H1 (cell line): ENCODE results near the gene GRK5. TPM values are rescaled to one million over a fixed set of nuclear protein-coding genes. Genes with fewer than 3 reads are reported as not detected.

Experiments
- CTCF ChIA-PET: fragments of 300-600 bp; sonication (Branson Sonifier 250); formaldehyde crosslinking; loops from one replicate; lab custom pipeline; 2021; ENCODE audit not compliant: partially characterized antibody; lab: Charles Lee
- POLR2A ChIA-PET: fragments of 300-600 bp; sonication (Branson Sonifier 250); formaldehyde crosslinking; loops from one replicate; lab custom pipeline; 2021; ENCODE audit warnings: inconsistent platforms; ENCODE audit not compliant: partially characterized antibody; lab: Charles Lee
- DNase-seq, 2 experiments: peaks; one replicate each; pipeline versions ENCODE4 v3.0.0 to v3.0.0-alpha.2; 2010 to 2022; ENCODE audit warnings: low spot score in 2 of 2, low read depth in 1 of 2, mixed read lengths in 1 of 2
- FAIRE-seq: peaks from 2 replicates; lab custom pipeline; 2011; peaks lifted over from hg19 to GRCh38; lab: Jason Lieb, UNC
- H2AFZ ChIP-seq: 2 replicates; pipeline ENCODE4 v1.8.1; 2012; ENCODE audit warnings: low read length, inconsistent platforms
- H2AK5ac ChIP-seq: 2 replicates; pipeline ENCODE4 v1.6.1; 2013; ENCODE audit warnings: low read depth, low read length
- H2BK120ac ChIP-seq: replicated peaks from 2 replicates; pipeline ENCODE3; 2013; ENCODE audit warnings: low read depth, low read length, inconsistent platforms
- H2BK12ac ChIP-seq: 2 replicates; pipeline ENCODE4 v1.6.1; 2013; ENCODE audit warnings: low read depth, low read length
- H2BK15ac ChIP-seq: 2 replicates; pipeline ENCODE4 v1.6.1; 2013; ENCODE audit warnings: low read length
- H2BK20ac ChIP-seq: 2 replicates; pipeline ENCODE4 v1.6.1; 2013; ENCODE audit warnings: low read length
- H2BK5ac ChIP-seq: 2 replicates; pipeline ENCODE4 v1.6.1; 2013; ENCODE audit warnings: low read depth, low read length
- H3K14ac ChIP-seq: 2 replicates; pipeline ENCODE4 v1.6.1; 2013; ENCODE audit warnings: inconsistent platforms; ENCODE audit not compliant: insufficient read length
- H3K18ac ChIP-seq: 2 replicates; pipeline ENCODE4 v1.6.1; 2013; ENCODE audit warnings: low read length; ENCODE audit errors: extremely low read depth
- H3K23ac ChIP-seq: 2 replicates; pipeline ENCODE4 v1.6.1; 2013; ENCODE audit warnings: inconsistent platforms; ENCODE audit not compliant: insufficient read length
- H3K23me2 ChIP-seq: 2 replicates; pipeline ENCODE4 v1.6.1; 2013; ENCODE audit warnings: low read depth, low read length
- H3K27ac ChIP-seq: 2 replicates; pipeline ENCODE4 v1.6.1; 2011; ENCODE audit warnings: low read depth, low read length, inconsistent platforms
- H3K27me3 ChIP-seq, 4 experiments: replicated peaks in 1 of 4; 1 replicate in 1 of 4; 2 replicates in 3 of 4; pipeline versions ENCODE4 v1.6.1 to v1.8.1; 2011 to 2013; ENCODE audit warnings: low read length in 3 of 4, mild to moderate bottlenecking in 3 of 4, inconsistent platforms in 2 of 4, mixed read lengths in 2 of 4, moderate library complexity in 1 of 4; ENCODE audit not compliant: control insufficient read depth in 3 of 4, insufficient read depth in 3 of 4; ENCODE audit errors: extremely low read depth in 1 of 4
- H3K36me3 ChIP-seq, 4 experiments: 2 replicates each; pipeline versions ENCODE4 v1.6.1 to v1.8.1; 2011 to 2013; ENCODE audit warnings: mild to moderate bottlenecking in 4 of 4, low read length in 3 of 4, moderate library complexity in 2 of 4, control low read depth in 1 of 4, inconsistent platforms in 1 of 4; ENCODE audit not compliant: insufficient read depth in 4 of 4, control insufficient read depth in 2 of 4
- H3K4ac ChIP-seq: replicated peaks from 2 replicates; pipeline ENCODE3; 2013; ENCODE audit warnings: low read length, low read depth, mixed read lengths, inconsistent platforms; ENCODE audit not compliant: insufficient read length
- H3K4me1 ChIP-seq, 4 experiments: replicated peaks in 1 of 4; 1 replicate in 1 of 4; 2 replicates in 3 of 4; pipeline versions ENCODE4 v1.6.1 to v1.8.1; 2011 to 2013; ENCODE audit warnings: low read length in 3 of 4, inconsistent platforms in 2 of 4, mixed read lengths in 1 of 4; ENCODE audit not compliant: insufficient read depth in 4 of 4, control insufficient read depth in 3 of 4
- H3K4me2 ChIP-seq, 2 experiments: 2 replicates each; pipeline versions ENCODE4 v1.6.1 to v1.8.1; 2011 to 2013; ENCODE audit warnings: low read depth in 2 of 2, low read length in 2 of 2, control low read depth in 1 of 2, inconsistent platforms in 1 of 2, mild to moderate bottlenecking in 1 of 2; ENCODE audit not compliant: insufficient read depth in 1 of 2
- H3K4me3 ChIP-seq, 4 experiments: fragments of 200-600, 300-600 bp in 1 of 4; sonication (generic), shearing (Covaris generic), sonication (Bioruptor Twin) in 1 of 4; 2 replicates each; pipeline versions ENCODE4 v1.5.1 to v1.8.1; 2011 to 2016; ENCODE audit warnings: low read length in 4 of 4, low read depth in 3 of 4, control low read depth in 2 of 4, inconsistent platforms in 2 of 4, mild to moderate bottlenecking in 2 of 4, mixed read lengths in 1 of 4, moderate library complexity in 1 of 4; ENCODE audit not compliant: insufficient read depth in 2 of 4; ENCODE audit errors: extremely low read depth in 1 of 4
- H3K56ac ChIP-seq: replicated peaks from 2 replicates; pipeline ENCODE3; 2013; ENCODE audit warnings: low read depth, mild to moderate bottlenecking, mixed read lengths, low read length, inconsistent platforms; ENCODE audit not compliant: insufficient read length
- H3K79me1 ChIP-seq: 2 replicates; pipeline ENCODE4 v1.6.1; 2013; ENCODE audit warnings: low read depth, low read length, control low read depth
- H3K79me2 ChIP-seq, 2 experiments: 2 replicates each; pipeline versions ENCODE4 v1.6.1 to v1.8.1; 2012 to 2013; ENCODE audit warnings: low read length in 2 of 2, mild to moderate bottlenecking in 2 of 2, inconsistent platforms in 1 of 2; ENCODE audit not compliant: insufficient read depth in 2 of 2, control insufficient read depth in 1 of 2
- H3K9ac ChIP-seq, 4 experiments: replicated peaks in 1 of 4; 1 replicate in 1 of 4; 2 replicates in 3 of 4; pipeline versions ENCODE4 v1.6.1 to v1.8.1; 2011 to 2013; ENCODE audit warnings: low read depth in 3 of 4, low read length in 3 of 4, control low read depth in 2 of 4, mild to moderate bottlenecking in 2 of 4, moderate library complexity in 2 of 4, inconsistent platforms in 1 of 4; ENCODE audit errors: extremely low read depth in 1 of 4
- H3K9me3 ChIP-seq, 2 experiments: 2 replicates each; pipeline versions ENCODE4 v1.6.1 to v1.8.1; 2012 to 2013; ENCODE audit warnings: mild to moderate bottlenecking in 2 of 2, moderate library complexity in 2 of 2, control low read depth in 1 of 2, inconsistent platforms in 1 of 2, low read depth in 1 of 2, low read length in 1 of 2, mixed read lengths in 1 of 2; ENCODE audit not compliant: insufficient read depth in 2 of 2
- H4K20me1 ChIP-seq, 2 experiments: replicated peaks in 1 of 2; 2 replicates each; pipeline versions ENCODE3 to v1.8.1; 2011 to 2013; ENCODE audit warnings: inconsistent platforms in 2 of 2, low read length in 2 of 2, mild to moderate bottlenecking in 1 of 2; ENCODE audit not compliant: insufficient read depth in 2 of 2, control insufficient read depth in 1 of 2
- H4K5ac ChIP-seq: 2 replicates; pipeline ENCODE4 v1.6.1; 2013; ENCODE audit warnings: low read length, low read depth, mixed read lengths, inconsistent platforms; ENCODE audit not compliant: insufficient read length
- H4K8ac ChIP-seq: 2 replicates; pipeline ENCODE4 v1.8.0; 2013; ENCODE audit warnings: mild to moderate bottlenecking, moderate library complexity, low read length, inconsistent platforms; ENCODE audit not compliant: insufficient read depth; ENCODE audit errors: extremely low read depth
- H4K91ac ChIP-seq: replicated peaks from 2 replicates; pipeline ENCODE3; 2013; ENCODE audit warnings: low read length, mixed read lengths, inconsistent platforms; ENCODE audit not compliant: insufficient read length
- FOSL1 ChIP-seq: IDR thresholded peaks from 2 replicates; pipeline ENCODE4 v1.6.1; 2011; ENCODE audit warnings: mild to moderate bottlenecking, low read depth, low read length, moderate library complexity; ENCODE audit not compliant: insufficient read depth
- HDAC2 ChIP-seq, 2 experiments: fragments of 300-600 bp in 1 of 2; sonication (generic) in 1 of 2; IDR thresholded peaks; 2 replicates each; pipeline ENCODE4 v1.6.1; 2011 to 2012; ENCODE audit warnings: low read depth in 2 of 2, low read length in 2 of 2, mild to moderate bottlenecking in 2 of 2, moderate library complexity in 2 of 2, borderline replicate concordance in 1 of 2, inconsistent platforms in 1 of 2
- TAF7 ChIP-seq: optimal IDR thresholded peaks from 2 replicates; pipeline ENCODE3; 2011; ENCODE audit warnings: low read depth, mild to moderate bottlenecking, inconsistent platforms, low read length, moderate library complexity, borderline replicate concordance
- WGBS, 2 experiments: shearing (Covaris generic) in 1 of 2; methylation state at CpG; one replicate each; pipeline versions ENCODE4 v1.1.6 to v1.1.7; 2013 to 2015; ENCODE audit warnings: low lambda C conversion rate in 2 of 2, mixed read lengths in 2 of 2, inconsistent platforms in 1 of 2, low coverage in 1 of 2, missing lambda C conversion rate in 1 of 2; ENCODE audit not compliant: insufficient replicate concordance in 2 of 2, insufficient coverage in 1 of 2, insufficient read length in 1 of 2; ENCODE audit errors: extremely low coverage in 1 of 2, missing lambda C conversion rate in 1 of 2; 5-methylcytosine and 5-hydroxymethylcytosine counted together
- polyA plus RNA-seq, 7 experiments: library from polyadenylated mRNA; depleted of rRNA in 3 of 7; stranded (reverse) in 5 of 7; unstranded in 2 of 7; fragments of >200 nt in 5 of 7; fragments of 200-250 nt in 2 of 7; gene quantifications; 1 replicate in 5 of 7; 2 replicates in 1 of 7; 4 replicates in 1 of 7; pipeline versions ENCODE4 v1.2.1 to v1.2.3, GENCODE V29; 2011 to 2013; ENCODE audit warnings: missing spikeins in 2 of 7, mixed read lengths in 2 of 7
- total RNA-seq: library from RNA; stranded (reverse); fragmentation: NEBNext Ultra II Directional; extraction: Animal tissue kit (Norgen Biotek cat#: 25700); gene quantifications from 2 replicates; pipeline ENCODE4 v1.2.1, GENCODE V29; 2021
- TF ChIP-seq, protein P1 (sequence below), 3 experiments: IDR thresholded peaks; 1 replicate in 2 of 3; 2 replicates in 1 of 3; pipeline versions ENCODE4 v1.5.1 to v1.6.1; 2011; ENCODE audit warnings: low read length in 3 of 3, mild to moderate bottlenecking in 3 of 3, inconsistent platforms in 2 of 3, low read depth in 1 of 3, moderate library complexity in 1 of 3; ENCODE audit not compliant: insufficient read depth in 1 of 3; ENCODE audit errors: control extremely low read depth in 1 of 3
- TF ChIP-seq, protein P2 (sequence below): IDR thresholded peaks from 2 replicates; pipeline ENCODE4 v1.6.1; 2011; ENCODE audit warnings: low read depth, mild to moderate bottlenecking, low read length; ENCODE audit not compliant: insufficient read depth

Gene GRK5
- total and polyA plus RNA-seq, 2 of the 8 experiments (the other 6 are each of a cell fraction or from before 2014, with no cell fraction given), result 0.54 to 2.5 TPM

DNA sequence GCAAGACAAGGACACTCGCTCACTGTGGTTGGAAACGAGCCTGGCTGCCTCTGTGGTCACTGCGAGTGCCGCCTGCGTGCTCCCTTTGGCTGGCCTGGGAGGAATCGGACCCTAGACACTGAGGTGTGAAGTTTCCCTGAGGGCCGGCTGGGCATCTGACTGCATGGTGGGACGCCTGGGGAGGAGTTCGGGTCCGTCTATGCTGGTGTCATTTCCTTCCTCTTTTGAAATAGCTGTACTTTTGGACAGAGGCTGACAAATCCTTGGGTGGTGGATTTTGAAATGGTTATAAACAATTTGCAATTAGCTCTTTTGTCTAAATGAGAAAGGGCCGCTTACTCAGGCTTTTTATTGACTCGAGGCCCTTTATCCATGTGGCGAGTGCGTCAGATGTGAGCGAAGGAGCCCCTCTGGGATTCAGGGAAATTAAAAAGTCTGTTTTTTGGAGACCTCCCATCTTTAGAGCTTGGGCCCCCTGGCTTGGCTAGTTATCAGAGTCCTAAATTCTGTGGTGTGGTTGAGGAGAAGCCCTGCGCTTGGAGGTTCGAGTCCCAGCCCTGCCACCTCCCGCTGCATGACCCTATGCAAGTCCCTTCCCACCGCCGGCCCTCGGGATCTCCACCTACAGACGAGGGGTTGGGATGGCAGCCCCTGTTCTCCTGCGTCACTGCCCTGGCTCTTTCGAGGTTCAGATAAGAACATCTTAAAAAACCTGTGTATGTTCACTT is 188.1 kb downstream of the GRK5 start:
- H3K36me3 ChIP-seq, result no peaks in the 10 kb centered on the region
- H3K9me3 ChIP-seq, result no peaks in the 10 kb centered on the region
- H4K8ac ChIP-seq, result no peak overlapping the region; the same call in 1 of the 2 replicates
- H3K9ac ChIP-seq, result no peak overlapping the region
- H2BK15ac ChIP-seq, result no peak overlapping the region
- no peak overlapping the region for H3K18ac ChIP-seq
- no peaks in the 10 kb centered on the region for H3K79me1 ChIP-seq
- DNase-seq (no peak), FAIRE-seq (no peak)
- ChIA-PET POLR2A (no interaction called here), CTCF (interaction anchor here (0.9 to 1.5 kb wide), 5 partner anchors 11 to 186 kb away, joined by 4 to 7 read pairs (median 4); no protein-coding TSS in a partner anchor)
- H3K4ac ChIP-seq, result no peak overlapping the region
- H2BK120ac ChIP-seq, result no peak overlapping the region
- H2BK5ac ChIP-seq, result no peak overlapping the region
- no peak overlapping the region for H3K27ac ChIP-seq
- TF ChIP-seq, protein P1, sequence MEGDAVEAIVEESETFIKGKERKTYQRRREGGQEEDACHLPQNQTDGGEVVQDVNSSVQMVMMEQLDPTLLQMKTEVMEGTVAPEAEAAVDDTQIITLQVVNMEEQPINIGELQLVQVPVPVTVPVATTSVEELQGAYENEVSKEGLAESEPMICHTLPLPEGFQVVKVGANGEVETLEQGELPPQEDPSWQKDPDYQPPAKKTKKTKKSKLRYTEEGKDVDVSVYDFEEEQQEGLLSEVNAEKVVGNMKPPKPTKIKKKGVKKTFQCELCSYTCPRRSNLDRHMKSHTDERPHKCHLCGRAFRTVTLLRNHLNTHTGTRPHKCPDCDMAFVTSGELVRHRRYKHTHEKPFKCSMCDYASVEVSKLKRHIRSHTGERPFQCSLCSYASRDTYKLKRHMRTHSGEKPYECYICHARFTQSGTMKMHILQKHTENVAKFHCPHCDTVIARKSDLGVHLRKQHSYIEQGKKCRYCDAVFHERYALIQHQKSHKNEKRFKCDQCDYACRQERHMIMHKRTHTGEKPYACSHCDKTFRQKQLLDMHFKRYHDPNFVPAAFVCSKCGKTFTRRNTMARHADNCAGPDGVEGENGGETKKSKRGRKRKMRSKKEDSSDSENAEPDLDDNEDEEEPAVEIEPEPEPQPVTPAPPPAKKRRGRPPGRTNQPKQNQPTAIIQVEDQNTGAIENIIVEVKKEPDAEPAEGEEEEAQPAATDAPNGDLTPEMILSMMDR (IDR thresholded peaks at IDR 0.05; ENCODE audit: control extremely low read depth in 1 of 3, insufficient read depth in 1 of 3, low read depth in 1 of 3, low read length in 3 of 3), result peak in 1 of 3 experiments; percentile 12; a peak in 1 of 4 replicates
- TF ChIP-seq, protein P2, sequence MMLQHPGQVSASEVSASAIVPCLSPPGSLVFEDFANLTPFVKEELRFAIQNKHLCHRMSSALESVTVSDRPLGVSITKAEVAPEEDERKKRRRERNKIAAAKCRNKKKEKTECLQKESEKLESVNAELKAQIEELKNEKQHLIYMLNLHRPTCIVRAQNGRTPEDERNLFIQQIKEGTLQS, result no peak
- TF ChIP-seq FOSL1, result no peak
- no peak for TF ChIP-seq HDAC2 (IDR thresholded peaks at IDR 0.05; ENCODE audit: borderline replicate concordance in 1 of 2, low read depth in 2 of 2, low read length in 2 of 2)
- no peak for TF ChIP-seq TAF7
- 89% methylated on average over 24 of the region's 24 CpGs; no CpG with 5 or more reads in 1 of the 2 experiments for WGBS, 2 experiments
- no peaks in the 10 kb centered on the region; a peak in 1 of 7 replicates for H3K27me3 ChIP-seq
- no peak overlapping the region for H2AFZ ChIP-seq
- no peak overlapping the region for H3K56ac ChIP-seq
- no peak overlapping the region for H2AK5ac ChIP-seq
- H3K14ac ChIP-seq, result no peak overlapping the region
- no peak overlapping the region for H3K4me2 ChIP-seq
- H3K4me3 ChIP-seq, result no peak overlapping the region
- H3K79me2 ChIP-seq, result no peaks in the 10 kb centered on the region
- no peak overlapping the region for H4K91ac ChIP-seq
- no peak overlapping the region for H4K5ac ChIP-seq
- H3K4me1 ChIP-seq, result peaks cover 0 to 2% (median 0%) of the 10 kb centered on the region in 4 experiments; a peak in 1 of 7 replicates
- peaks cover 8% of the 10 kb centered on the region; the same call in 1 of the 2 replicates for H3K23me2 ChIP-seq
- H4K20me1 ChIP-seq, result peaks cover 0 to 4% of the 10 kb centered on the region in 2 experiments
- no peak overlapping the region for H2BK20ac ChIP-seq
- no peak overlapping the region for H3K23ac ChIP-seq
- H2BK12ac ChIP-seq, result no peak overlapping the region
